GM18499 (cell line): ENCODE data around the gene RAB38.

Experiments
- ATAC-seq: cut with Tn5 transposase; IDR thresholded peaks from one replicate; pipeline ENCODE4 v1.9.1; 2021; ENCODE audit warnings: moderate number of reproducible peaks; ENCODE audit not compliant: insufficient read depth, unreplicated experiment

The RAB38 gene

GRCh38 chr11:88105951-88106350 is 69.3 kb downstream of the RAB38 start:
- no peak for ATAC-seq

DNA sequence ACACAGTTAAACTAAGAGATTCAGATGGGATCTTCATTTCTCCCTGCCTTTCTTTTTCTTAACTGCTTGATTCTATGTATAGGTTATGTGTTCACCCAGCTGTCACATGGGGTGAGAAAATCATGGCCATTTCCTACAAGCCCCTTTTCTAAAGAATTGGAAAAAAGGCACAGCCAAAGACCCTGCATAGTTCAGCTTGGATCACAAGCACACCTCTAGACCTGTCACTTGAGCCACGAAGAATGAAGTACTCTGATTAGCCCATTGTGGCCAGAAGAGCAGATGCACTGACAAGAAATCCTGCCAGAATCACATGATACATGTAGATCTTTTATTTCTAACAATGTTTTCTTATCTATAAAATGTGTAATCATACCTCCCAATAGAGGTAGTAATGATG is 69.7 kb downstream of the RAB38 start:
- no peak for ATAC-seq

DNA sequence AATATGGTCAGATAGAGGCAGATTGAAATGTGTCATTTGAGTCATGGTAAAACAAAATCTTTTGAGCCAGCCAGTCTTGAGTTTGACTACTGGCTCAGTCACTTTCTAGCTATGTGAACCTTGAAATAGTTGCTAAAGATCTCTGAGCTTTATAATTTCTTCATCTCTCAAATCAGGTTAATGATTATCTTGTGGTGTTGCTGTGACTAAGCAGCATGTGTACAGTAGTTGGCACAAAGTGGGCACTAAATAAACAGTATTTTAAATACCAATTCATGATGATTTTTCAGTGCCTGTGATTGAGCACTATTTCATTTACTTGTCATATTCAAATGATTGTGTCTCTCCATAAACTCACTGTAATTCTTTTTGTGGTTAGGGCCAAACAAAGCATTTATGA is 70.8 kb downstream of the RAB38 start:
- no peak for ATAC-seq

- peak; percentile 67 for ATAC-seq
These were observed 71.7 kb downstream of the RAB38 start for GRCh38 chr11:88103337-88104206.

- no peak for ATAC-seq
These were observed 72.7 kb downstream of the RAB38 start for GRCh38 chr11:88102598-88102934.

- ATAC-seq, result no peak
These were observed 73.2 kb downstream of the RAB38 start for GRCh38 chr11:88101881-88102597.

GRCh38 chr11:88100151-88100550 is 75.1 kb downstream of the RAB38 start:
- no peak for ATAC-seq

DNA sequence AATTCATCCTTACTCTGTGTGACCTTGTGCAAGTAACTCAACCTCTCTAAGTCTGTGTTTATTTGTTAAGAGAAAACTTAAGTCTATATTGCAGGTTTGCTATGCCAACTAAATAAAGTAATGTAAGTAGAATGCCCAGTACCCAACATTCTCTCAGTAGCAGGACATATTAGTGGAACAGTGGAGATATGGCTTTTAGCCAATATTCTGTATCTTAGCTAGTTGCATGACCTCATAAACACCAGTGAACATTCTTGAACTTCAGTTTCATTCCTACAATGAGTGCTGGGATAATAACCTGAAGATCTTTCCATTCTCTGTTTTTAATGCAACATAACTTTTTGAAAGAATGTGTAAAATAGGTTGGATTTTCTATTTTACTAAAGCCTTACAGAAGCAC is 77.0 kb downstream of the RAB38 start:
- no peak for ATAC-seq

DNA sequence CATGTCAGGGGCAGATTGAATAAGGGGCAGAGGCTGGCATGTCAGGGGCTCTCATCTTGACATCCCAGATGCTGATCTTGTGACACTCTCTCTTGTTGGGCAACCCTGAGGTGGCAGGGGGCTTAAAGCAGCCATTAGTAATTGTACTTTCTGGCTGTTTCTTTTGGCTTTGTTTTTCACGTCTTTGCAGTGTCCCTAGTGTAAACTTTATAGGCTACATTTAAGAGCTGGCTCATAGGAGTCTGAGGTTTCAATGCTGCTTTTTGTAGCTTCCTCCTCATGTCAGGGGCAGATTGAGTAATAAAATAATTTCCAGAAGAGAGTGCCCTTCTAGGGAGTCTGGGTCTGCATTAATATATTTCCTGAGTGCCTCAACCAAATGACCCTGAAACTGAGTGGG is 86.1 kb downstream of the RAB38 start:
- ATAC-seq, result no peak

DNA sequence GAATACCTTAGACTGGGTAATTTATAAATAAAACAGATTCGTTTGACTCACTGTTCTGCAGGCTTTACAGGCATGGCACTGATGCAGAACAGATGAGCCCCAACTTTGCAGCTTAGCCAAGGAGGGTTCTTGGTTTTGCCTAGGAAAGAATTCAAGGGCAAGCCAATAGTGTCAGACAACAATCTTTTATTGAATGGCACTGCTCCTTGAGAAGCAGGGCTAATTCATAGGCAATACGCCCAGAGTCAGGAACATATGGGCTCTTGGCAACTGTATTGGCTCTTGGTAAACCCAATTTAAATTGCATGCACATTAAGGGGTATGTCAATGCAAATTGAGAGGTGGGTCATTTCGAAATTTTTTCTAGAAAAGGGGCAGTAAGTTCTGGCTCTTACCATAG is 87.9 kb downstream of the RAB38 start:
- ATAC-seq, result no peak

- ATAC-seq, result no peak
These were observed 88.9 kb downstream of the RAB38 start for GRCh38 chr11:88086297-88086696.

DNA sequence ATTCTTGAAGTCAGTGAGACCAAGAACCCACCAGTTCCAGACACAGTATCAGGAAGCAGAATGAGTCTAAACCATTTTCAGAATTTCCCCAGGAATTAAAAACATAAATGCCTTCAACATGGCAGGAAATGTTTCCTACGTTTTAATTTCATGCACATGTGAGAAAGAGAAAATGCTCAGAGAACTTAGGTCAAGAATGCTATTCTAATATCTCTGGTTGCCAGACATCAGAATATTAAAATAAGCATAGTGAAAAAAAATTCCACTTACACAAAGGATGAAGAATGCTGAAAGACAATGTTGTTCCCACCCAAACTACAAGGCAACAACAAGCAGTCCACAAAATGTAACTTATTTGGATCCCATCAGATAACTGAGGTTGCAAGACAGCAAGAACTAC is 104.8 kb downstream of the RAB38 start:
- ATAC-seq, result no peak

- ATAC-seq, result no peak
These were observed 106.2 kb downstream of the RAB38 start for GRCh38 chr11:88068848-88069554.

DNA sequence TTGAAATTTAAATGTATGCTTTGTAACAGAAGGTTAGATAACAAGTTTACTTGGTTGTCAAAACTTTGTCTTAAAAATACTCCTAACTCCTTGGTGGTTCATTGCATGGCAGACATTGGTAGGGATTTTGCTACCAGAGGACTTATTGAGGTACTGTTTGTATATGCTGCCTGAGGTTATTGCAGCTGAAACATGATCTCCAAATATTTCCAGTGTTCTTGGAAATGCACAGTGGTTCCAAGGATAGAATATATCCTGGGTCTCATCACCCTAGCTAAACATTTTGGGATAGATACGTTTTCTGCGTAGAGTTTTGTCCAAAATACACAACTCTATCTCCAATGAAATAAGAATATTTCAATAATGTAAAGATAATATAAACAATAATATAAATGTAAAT is 109.2 kb downstream of the RAB38 start:
- ATAC-seq, result no peak

GRCh38 chr11:88064097-88064705 is 111.0 kb downstream of the RAB38 start:
- ATAC-seq, result no peak
